T-helper 2 cell treated with Interferon-gamma antibody and Interleukin-4, amounts not matched to agents 5 μg/mL and 100 μg/mL, for 36 hours (primary cell): ENCODE data around the gene ARL15.

ENCODE experiments used
- DNase-seq: peaks from one replicate; pipeline ENCODE4 v3.0.0; 2021; ENCODE audit warnings: low spot score
- H3K27ac Mint-ChIP-seq: one replicate; pipeline ENCODE4 v1.8.0; 2021; ENCODE audit warnings: mild to moderate bottlenecking, mixed read lengths
- H3K27me3 Mint-ChIP-seq: one replicate; pipeline ENCODE4 v1.8.0; 2021; ENCODE audit warnings: low read depth, mixed read lengths
- H3K36me3 Mint-ChIP-seq: one replicate; pipeline ENCODE4 v1.8.0; 2021; ENCODE audit warnings: low read depth, mixed read lengths
- H3K4me1 Mint-ChIP-seq: one replicate; pipeline ENCODE4 v1.8.0; 2021; ENCODE audit warnings: low read depth, mixed read lengths
- H3K4me3 Mint-ChIP-seq: one replicate; pipeline ENCODE4 v1.8.0; 2022; ENCODE audit warnings: mild to moderate bottlenecking, moderate library complexity, mixed read lengths
- H3K9me3 Mint-ChIP-seq: one replicate; pipeline ENCODE4 v1.8.0; 2021; ENCODE audit warnings: mixed read lengths

The ARL15 gene

DNA sequence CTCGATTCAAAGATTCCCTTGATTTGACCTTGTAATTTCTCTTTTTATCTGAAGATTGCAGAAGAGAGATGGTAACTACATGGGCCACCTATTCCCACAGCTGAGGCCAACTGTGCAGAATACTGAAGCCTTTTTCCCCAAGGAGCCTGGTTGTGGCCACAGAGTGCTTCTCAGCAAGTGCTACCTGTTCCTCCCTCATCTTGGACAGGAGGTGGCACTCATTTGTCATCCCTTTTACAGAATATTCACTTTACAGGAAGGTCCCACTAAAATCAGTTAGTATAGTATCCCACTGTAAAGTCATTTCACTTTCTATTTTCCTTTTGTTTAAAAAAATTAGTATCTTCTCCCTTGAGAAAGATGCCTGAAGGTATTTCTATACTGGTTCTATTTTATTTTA is 346.4 kb downstream of the ARL15 start:
- Mint-ChIP-seq H3K36me3 (no peaks in the 10 kb centered on the region), H3K4me3 (no peak overlapping the region), H3K27ac (no peak overlapping the region), H3K4me1 (no peaks in the 10 kb centered on the region), H3K9me3 (no peaks in the 10 kb centered on the region), H3K27me3 (no peaks in the 10 kb centered on the region)
- no peak for DNase-seq

DNA sequence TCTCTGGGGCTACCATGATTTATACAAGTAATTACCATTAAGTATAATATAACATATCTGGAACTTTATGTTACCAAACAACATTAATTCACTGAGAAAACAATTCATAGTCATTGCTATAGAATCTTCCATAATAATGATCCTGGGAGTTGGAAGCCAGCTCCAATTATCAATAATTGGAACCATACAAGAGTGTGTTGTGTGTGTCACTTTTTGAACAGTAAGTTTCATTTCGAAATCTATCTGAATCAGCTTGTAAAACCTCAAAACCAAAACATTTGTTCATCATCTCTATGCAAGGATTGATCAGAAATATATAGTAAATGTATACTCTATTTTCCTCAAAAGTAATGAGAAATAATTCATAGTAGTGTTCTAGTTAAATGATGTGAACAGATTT is 348.1 kb downstream of the ARL15 start:
- Mint-ChIP-seq H3K4me1 (no peaks in the 10 kb centered on the region), H3K36me3 (no peaks in the 10 kb centered on the region), H3K9me3 (no peaks in the 10 kb centered on the region), H3K27me3 (no peaks in the 10 kb centered on the region), H3K27ac (no peak overlapping the region), H3K4me3 (no peak overlapping the region)
- DNase-seq = no peak

DNA sequence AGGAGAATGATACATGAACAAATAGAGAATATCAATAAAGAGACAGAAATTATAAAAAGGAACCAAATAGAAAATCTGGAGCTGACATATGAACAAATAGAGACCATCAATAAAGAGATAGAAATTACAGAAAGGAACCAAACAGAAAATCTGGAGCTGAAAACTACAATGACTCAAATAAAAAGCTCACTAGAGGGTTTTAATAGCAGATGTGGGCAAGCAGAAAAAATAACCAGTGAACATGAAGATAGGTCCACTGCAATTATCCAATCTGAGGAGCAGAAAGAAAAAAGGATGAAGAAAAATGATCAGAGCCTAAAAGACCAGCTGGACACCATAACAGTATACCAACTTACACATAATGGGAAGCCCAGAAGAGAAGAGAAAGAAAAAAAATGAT is 353.7 kb downstream of the ARL15 start:
- H3K27ac Mint-ChIP-seq = no peak overlapping the region
- no peaks in the 10 kb centered on the region for H3K4me1 Mint-ChIP-seq
- peaks cover 4% of the 10 kb centered on the region for H3K36me3 Mint-ChIP-seq
- peaks cover 16% of the 10 kb centered on the region for H3K9me3 Mint-ChIP-seq
- H3K27me3 Mint-ChIP-seq = peaks cover 2% of the 10 kb centered on the region
- no peak for DNase-seq
- no peak overlapping the region for H3K4me3 Mint-ChIP-seq

GRCh38 chr5:53956196-53956595 is 354.2 kb downstream of the ARL15 start:
- Mint-ChIP-seq H3K36me3 (peaks cover 4% of the 10 kb centered on the region), H3K4me1 (no peaks in the 10 kb centered on the region), H3K4me3 (no peak overlapping the region), H3K27ac (no peak overlapping the region), H3K9me3 (peaks cover 16% of the 10 kb centered on the region), H3K27me3 (peaks cover 2% of the 10 kb centered on the region)
- no peak for DNase-seq

DNA sequence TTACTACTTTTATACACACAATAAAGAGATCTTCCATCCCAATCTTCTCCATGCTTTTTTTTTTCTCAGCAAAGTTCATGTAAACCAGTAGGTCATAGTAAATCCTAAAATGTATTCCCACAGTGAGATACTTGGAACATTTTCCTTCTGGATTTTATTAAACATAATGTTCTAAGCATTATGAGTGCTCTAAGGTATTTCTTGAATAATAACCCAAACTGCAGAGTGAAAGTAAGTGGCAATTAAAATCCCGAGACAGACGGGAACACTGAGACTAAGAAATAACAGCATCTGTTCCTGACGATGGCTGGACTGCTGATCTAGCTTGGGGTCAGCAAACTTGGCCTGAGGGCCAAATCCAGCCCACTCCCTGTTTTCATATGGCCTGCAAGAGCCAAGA is 359.8 kb downstream of the ARL15 start:
- no peaks in the 10 kb centered on the region for H3K4me1 Mint-ChIP-seq

DNA sequence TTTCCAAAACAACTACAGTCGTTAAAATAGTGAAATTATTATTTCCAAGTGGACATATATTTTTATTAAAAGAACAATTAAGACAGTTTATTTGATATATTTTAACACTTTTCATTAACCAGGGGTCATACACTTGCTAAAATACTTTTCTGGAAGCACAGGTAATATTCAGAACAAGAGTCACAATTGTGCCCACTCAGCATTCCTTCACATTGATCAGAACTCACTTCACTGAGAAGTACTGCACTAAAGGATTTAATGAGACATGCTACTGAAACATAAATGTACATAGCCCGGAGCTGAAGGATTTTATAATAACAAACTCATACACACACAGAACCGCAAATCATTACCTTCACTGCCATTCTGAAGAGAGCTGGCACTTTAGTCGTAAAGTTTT is 361.8 kb downstream of the ARL15 start:
- DNase-seq = no peak
- H3K27ac Mint-ChIP-seq = no peak overlapping the region
- H3K36me3 Mint-ChIP-seq = no peaks in the 10 kb centered on the region
- no peaks in the 10 kb centered on the region for H3K27me3 Mint-ChIP-seq
- H3K4me1 Mint-ChIP-seq = no peaks in the 10 kb centered on the region
- H3K4me3 Mint-ChIP-seq = no peak overlapping the region
- no peaks in the 10 kb centered on the region for H3K9me3 Mint-ChIP-seq

More for the DNA sequence above, 359.8 kb downstream of the ARL15 start:
- DNase-seq = no peak
- no peaks in the 10 kb centered on the region for H3K27me3 Mint-ChIP-seq
- H3K27ac Mint-ChIP-seq = no peak overlapping the region
- no peaks in the 10 kb centered on the region for H3K36me3 Mint-ChIP-seq
- H3K4me3 Mint-ChIP-seq = no peak overlapping the region
- peaks cover under 1% of the 10 kb centered on the region for H3K9me3 Mint-ChIP-seq

- H3K4me3 Mint-ChIP-seq = no peak overlapping the region
Observed at GRCh38 chr5:53946405-53947100, 363.8 kb downstream of the ARL15 start.

GRCh38 chr5:53944981-53945380 is 365.4 kb downstream of the ARL15 start:
- Mint-ChIP-seq H3K27ac (no peak overlapping the region), H3K9me3 (no peaks in the 10 kb centered on the region), H3K4me1 (no peaks in the 10 kb centered on the region), H3K27me3 (no peaks in the 10 kb centered on the region), H3K36me3 (no peaks in the 10 kb centered on the region), H3K4me3 (no peak overlapping the region)
- DNase-seq = no peak

More at GRCh38 chr5:53946405-53947100, 363.8 kb downstream of the ARL15 start:
- DNase-seq = no peak
- no peaks in the 10 kb centered on the region for H3K9me3 Mint-ChIP-seq
- no peak overlapping the region for H3K27ac Mint-ChIP-seq
- no peaks in the 10 kb centered on the region for H3K4me1 Mint-ChIP-seq
- no peaks in the 10 kb centered on the region for H3K27me3 Mint-ChIP-seq
- no peaks in the 10 kb centered on the region for H3K36me3 Mint-ChIP-seq

DNA sequence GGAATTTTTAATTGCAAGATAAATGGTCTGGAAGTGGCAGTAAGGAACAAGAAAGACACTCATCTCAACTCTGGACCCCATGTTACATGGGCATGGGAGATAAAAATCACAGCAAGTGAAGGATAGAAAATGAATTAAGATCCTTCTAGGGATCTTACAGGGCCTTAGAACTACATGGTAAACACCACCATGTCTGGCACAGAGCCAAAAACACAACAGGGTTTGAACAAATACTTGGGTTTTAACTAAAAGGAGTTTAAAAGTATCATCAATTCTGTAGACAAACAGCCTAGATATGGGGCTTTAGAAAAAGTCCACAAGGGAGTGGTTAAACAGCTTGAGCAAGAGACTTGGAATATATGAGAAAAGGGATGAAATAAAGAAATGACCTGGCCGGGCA is 366.4 kb downstream of the ARL15 start:
- no peak overlapping the region for H3K4me3 Mint-ChIP-seq
- DNase-seq = no peak
- no peaks in the 10 kb centered on the region for H3K36me3 Mint-ChIP-seq
- no peaks in the 10 kb centered on the region for H3K4me1 Mint-ChIP-seq
- no peak overlapping the region for H3K27ac Mint-ChIP-seq
- H3K27me3 Mint-ChIP-seq = no peaks in the 10 kb centered on the region
- H3K9me3 Mint-ChIP-seq = no peaks in the 10 kb centered on the region

DNA sequence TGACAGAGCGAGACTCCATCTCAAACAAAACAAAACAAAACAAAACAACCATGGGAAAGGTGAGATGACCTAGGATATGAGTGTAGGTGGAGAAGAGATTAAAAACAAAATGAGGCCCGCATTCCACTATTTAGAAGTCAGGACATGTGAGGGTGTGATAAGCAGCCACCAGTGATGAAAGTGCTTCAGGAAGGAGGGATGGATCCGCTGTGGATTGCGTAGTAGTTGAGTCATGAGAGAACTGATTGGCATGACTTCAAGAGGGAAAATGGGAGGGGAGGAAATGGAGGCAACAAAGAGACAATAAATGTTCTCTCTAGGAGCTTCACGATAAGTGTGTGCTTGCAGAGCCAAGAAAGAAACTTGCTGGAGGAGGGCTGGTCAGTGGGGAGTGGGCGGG is 367.6 kb downstream of the ARL15 start:
- Mint-ChIP-seq H3K4me3 (no peak overlapping the region), H3K36me3 (no peaks in the 10 kb centered on the region), H3K4me1 (no peaks in the 10 kb centered on the region), H3K27me3 (no peaks in the 10 kb centered on the region), H3K27ac (no peak overlapping the region), H3K9me3 (no peaks in the 10 kb centered on the region)
- no peak for DNase-seq

- Mint-ChIP-seq H3K27ac (no peak overlapping the region), H3K27me3 (no peaks in the 10 kb centered on the region), H3K4me3 (no peak overlapping the region), H3K36me3 (no peaks in the 10 kb centered on the region), H3K4me1 (no peaks in the 10 kb centered on the region), H3K9me3 (no peaks in the 10 kb centered on the region)
- no peak for DNase-seq
Observed at GRCh38 chr5:53940921-53941320, 369.5 kb downstream of the ARL15 start.

- Mint-ChIP-seq H3K4me1 (no peaks in the 10 kb centered on the region), H3K36me3 (no peaks in the 10 kb centered on the region), H3K27me3 (no peaks in the 10 kb centered on the region), H3K4me3 (no peak overlapping the region), H3K27ac (no peak overlapping the region), H3K9me3 (no peaks in the 10 kb centered on the region)
- DNase-seq = no peak
Observed at GRCh38 chr5:53937467-53937866, 372.9 kb downstream of the ARL15 start.

GRCh38 chr5:53936481-53937352 is 373.7 kb downstream of the ARL15 start:
- Mint-ChIP-seq H3K27me3 (no peaks in the 10 kb centered on the region), H3K36me3 (no peaks in the 10 kb centered on the region), H3K4me1 (no peaks in the 10 kb centered on the region), H3K9me3 (no peaks in the 10 kb centered on the region), H3K4me3 (no peak overlapping the region), H3K27ac (no peak overlapping the region)
- no peak for DNase-seq

GRCh38 chr5:53934151-53934820 is 376.1 kb downstream of the ARL15 start:
- DNase-seq = no peak
- Mint-ChIP-seq H3K36me3 (no peaks in the 10 kb centered on the region), H3K9me3 (no peaks in the 10 kb centered on the region), H3K4me1 (no peaks in the 10 kb centered on the region), H3K4me3 (no peak overlapping the region), H3K27ac (no peak overlapping the region), H3K27me3 (no peaks in the 10 kb centered on the region)
